LNCAP (cell line): ENCODE measurements around the gene PRR16.

Source experiments
- TF ChIP-seq, protein P1 (sequence below): fragments of 450-650 bp; IDR thresholded peaks from 2 replicates; pipeline ENCODE4 v1.5.1; 2017; ENCODE audit warnings: mild to moderate bottlenecking

The PRR16 gene

DNA sequence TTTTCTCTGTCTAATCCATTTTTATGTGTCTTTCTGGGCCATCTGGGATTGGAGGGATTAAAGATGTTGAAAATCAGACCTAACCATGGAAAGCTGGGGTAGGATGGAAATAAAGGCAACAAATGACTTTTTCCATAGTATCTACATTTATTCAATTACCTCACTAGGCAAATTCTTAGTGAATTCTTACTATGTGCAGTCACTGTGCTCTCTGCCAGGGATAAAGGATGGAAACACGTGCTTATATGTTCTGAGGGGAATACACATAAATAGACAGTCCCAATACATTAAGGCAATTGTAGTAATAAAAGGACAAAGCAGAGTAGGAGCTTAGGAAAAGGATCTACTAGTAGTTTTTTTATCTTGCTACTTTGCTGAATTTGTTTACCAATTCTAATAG lies 214.2 kb downstream of the PRR16 start:
- TF ChIP-seq, protein P1, sequence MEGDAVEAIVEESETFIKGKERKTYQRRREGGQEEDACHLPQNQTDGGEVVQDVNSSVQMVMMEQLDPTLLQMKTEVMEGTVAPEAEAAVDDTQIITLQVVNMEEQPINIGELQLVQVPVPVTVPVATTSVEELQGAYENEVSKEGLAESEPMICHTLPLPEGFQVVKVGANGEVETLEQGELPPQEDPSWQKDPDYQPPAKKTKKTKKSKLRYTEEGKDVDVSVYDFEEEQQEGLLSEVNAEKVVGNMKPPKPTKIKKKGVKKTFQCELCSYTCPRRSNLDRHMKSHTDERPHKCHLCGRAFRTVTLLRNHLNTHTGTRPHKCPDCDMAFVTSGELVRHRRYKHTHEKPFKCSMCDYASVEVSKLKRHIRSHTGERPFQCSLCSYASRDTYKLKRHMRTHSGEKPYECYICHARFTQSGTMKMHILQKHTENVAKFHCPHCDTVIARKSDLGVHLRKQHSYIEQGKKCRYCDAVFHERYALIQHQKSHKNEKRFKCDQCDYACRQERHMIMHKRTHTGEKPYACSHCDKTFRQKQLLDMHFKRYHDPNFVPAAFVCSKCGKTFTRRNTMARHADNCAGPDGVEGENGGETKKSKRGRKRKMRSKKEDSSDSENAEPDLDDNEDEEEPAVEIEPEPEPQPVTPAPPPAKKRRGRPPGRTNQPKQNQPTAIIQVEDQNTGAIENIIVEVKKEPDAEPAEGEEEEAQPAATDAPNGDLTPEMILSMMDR: no peak

DNA sequence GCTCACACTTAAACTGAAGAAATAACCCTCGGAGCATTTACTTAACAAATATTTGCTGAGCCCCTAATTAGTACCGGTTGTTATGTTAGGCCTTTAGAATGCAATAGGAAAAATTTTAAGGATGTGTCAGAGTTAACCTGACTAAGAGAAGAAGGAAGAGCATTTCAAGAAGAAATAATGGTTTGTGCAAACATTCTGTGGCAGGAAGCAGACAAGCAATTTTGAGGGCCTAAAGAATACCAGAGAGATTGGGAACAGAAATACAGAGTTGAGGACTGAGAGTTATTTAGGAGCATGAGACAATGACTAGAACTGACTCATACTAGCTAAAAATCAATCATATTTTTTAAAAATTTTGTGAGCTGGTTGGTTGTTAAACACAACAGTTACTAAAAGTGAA lies 218.8 kb downstream of the PRR16 start:
- TF ChIP-seq, protein P1: no peak

DNA sequence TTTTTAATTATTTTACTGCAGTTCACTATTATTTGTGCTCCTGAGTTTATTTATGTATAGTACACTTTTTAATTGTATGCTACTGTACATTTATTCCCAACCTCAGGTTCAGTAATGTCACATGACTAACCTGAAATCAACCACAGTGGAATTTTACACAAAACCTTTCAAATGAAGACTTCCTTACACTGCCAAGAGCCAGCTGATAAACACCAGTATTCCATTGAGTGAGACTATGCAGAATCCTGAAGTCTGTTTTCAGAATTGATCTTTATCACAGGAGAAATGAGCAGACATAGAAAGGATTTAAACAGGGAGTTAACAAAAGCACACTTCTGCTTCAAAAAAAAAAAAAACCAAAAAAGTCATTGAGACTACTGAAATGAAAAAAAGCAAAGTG lies 219.5 kb downstream of the PRR16 start:
- TF ChIP-seq, protein P1: no peak

DNA sequence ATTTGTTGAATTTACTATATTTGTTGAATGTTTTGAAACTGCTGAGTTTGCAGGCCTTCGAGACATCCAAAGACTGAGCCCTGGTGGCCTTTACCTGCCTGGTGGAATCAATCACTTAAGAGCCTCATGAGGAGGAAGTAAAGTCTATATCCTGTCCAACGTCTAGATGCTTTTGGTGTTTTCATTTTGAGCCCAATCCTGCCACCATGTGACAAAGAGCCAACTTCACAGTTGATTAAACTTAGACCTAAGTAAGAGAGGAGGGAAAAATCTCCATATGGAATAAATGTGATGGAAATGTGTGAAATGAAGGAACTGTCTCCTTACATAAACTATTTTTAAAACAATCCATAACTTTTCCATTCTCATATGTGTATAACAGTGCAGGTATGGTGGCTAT lies 220.1 kb downstream of the PRR16 start:
- TF ChIP-seq, protein P1: no peak; the same call in 1 of the 2 replicates

DNA sequence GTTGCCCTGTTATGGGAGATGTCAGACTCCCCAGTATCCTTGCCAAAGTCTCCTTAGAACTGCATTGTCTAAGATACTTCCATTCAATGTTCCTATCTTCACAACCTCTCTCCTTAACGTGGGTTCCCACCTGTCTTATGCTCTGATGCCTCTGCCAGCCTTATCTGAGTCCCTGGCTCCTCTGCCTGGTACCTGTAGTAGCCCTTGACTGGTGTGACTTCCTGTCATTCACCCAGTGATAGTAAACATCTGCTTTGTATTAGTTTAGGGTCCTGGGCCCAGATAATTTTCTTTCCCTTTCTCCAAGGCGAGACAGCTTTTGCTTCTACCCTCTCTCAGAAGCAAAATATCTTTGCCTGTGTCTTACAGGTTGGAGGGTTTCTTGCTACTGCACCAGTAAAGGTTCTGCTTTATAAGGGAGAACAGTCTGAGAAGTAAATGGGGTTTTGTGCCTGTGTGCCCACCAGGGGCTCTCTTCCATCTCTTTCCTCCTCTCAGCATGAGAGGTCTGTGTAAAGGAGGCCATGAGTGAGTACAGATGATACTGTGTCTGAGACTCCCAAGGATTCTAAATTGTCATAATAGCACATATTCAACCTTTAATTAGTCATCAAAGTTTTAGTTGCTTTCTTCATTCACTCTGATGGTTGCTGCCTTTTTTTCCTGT lies 220.8 kb downstream of the PRR16 start:
- TF ChIP-seq, protein P1: no peak

DNA sequence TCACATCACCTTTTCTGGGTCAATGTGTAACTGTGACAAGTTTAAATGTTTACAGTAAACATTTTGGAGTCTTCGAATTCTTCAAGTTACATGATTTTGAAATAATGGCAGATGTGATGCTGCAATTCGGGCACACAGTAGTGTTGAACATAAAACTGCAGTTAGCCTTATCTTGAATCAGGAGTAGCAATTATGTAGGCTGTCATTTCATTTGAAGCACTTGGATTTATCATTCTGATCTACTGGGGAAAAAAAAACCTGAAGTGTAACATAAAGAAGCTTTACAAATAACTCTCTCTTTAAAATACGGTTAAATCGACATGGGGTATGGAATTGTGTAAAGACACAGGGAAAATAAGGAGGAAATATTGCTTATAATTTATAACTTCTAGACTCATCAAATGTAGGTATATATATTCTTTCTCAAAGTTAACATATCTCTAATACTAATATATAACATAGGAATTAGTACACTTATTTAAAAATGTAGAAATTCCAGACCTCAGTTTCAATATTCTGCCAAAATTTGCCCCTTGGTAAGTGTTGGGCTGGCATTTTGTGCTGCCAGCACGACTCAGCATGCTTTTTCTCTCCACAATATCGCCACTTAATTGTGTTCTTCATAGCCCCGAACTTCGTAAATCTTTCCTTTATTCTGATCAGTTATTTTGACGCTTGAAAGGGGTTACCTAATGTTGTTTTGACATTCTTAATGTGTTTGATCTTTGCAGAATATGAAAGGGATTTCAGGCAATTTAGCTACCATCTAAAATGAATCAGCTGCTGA lies 226.7 kb downstream of the PRR16 start:
- TF ChIP-seq, protein P1: no peak

DNA sequence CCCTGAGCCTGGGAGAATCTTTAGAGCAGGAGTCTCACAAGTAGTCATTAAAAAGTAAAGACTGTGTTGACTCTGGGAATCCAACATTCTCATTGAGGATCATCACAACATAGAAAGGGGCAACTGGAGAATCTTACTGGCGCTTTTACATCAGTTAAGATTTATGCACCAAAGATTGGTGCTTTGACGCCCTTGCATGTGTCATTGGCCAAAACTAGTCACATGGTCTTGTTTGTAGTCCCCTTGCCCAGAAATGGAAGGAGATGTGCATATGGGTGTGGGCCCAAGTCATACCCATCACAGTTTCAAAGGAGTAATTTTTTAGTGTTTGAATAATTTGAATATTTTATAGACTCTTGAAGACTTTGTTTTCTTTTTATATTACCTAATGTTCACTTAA lies 228.2 kb downstream of the PRR16 start:
- TF ChIP-seq, protein P1: no peak
